Loucy (cell line): ENCODE results near the gene BIK.

Experiments used
- EZH2phosphoT487 ChIP-seq: fragments of 200-600 bp; IDR thresholded peaks from 2 replicates; pipeline ENCODE4 v1.6.1; 2018; ENCODE audit warnings: antibody characterized with exemption, mild to moderate bottlenecking, moderate library complexity, borderline replicate concordance
- TF ChIP-seq, protein P1 (sequence below): fragments of 200-600 bp; sonication (generic); conservative IDR thresholded peaks from 2 replicates; pipeline ENCODE4 v1.5.1; 2014; ENCODE audit warnings: mild to moderate bottlenecking, antibody characterized with exemption, low read length

DNA sequence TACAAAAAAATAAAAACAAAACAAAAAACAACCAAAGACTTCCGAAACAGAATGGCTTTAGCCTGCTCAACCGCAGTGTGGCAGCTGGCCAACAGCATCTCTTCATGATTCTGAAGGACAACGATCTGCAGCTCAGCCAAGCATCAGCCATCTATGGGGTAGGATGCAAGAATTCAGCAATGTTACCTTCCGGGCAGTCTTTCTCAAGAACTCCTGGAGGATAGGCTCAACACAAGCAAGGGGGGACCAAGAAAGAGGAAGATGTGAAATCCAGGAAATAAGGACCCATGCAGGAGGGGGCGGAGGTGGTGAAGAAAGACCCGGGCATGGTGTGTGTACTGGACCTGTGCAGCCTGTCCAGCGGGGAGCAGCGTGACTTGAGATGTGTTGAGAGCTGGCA is 37.3 kb downstream of the BIK start:
- TF ChIP-seq, protein P1, sequence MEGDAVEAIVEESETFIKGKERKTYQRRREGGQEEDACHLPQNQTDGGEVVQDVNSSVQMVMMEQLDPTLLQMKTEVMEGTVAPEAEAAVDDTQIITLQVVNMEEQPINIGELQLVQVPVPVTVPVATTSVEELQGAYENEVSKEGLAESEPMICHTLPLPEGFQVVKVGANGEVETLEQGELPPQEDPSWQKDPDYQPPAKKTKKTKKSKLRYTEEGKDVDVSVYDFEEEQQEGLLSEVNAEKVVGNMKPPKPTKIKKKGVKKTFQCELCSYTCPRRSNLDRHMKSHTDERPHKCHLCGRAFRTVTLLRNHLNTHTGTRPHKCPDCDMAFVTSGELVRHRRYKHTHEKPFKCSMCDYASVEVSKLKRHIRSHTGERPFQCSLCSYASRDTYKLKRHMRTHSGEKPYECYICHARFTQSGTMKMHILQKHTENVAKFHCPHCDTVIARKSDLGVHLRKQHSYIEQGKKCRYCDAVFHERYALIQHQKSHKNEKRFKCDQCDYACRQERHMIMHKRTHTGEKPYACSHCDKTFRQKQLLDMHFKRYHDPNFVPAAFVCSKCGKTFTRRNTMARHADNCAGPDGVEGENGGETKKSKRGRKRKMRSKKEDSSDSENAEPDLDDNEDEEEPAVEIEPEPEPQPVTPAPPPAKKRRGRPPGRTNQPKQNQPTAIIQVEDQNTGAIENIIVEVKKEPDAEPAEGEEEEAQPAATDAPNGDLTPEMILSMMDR: no peak
- TF ChIP-seq EZH2phosphoT487: no peak
